GM23338 (cell line): ENCODE results near the gene ABCC1. TPM values are rescaled to one million over a fixed set of nuclear protein-coding genes. Genes with fewer than 3 reads are reported as not detected.
"Not testable (repeated sequence)": the region's sequence is repeated elsewhere in the genome, so short reads cannot be mapped to it uniquely, and the experiment has no call there.

Source experiments
- ATAC-seq: fragments of 200-7000 bp; cut with Tn5 transposase; 3 replicates; pipeline ENCODE4 v1.9.1; 2020
- DNase-seq: peaks from one replicate; pipeline ENCODE4 v3.0.0-alpha.2; 2015; ENCODE audit warnings: low spot score
- H2AFZ ChIP-seq: fragments of 200-600 bp; sonication (generic); 2 replicates; pipeline ENCODE4 v1.8.0; 2016; ENCODE audit warnings: antibody characterized with exemption, mild to moderate bottlenecking, moderate library complexity
- H3F3A ChIP-seq: fragments of 200-600 bp; sonication (generic); replicated peaks from 2 replicates; pipeline ENCODE4 v1.8.0; 2017; ENCODE audit warnings: antibody characterized with exemption, mixed run types, low read depth
- H3K27ac ChIP-seq: fragments of 200-600 bp; sonication (generic); 2 replicates; pipeline ENCODE4 v1.6.1; 2016; ENCODE audit warnings: low read depth
- H3K27me3 ChIP-seq: fragments of 200-600 bp; sonication (generic); 2 replicates; pipeline ENCODE4 v1.8.0; 2016; ENCODE audit warnings: mild to moderate bottlenecking, mixed run types, moderate library complexity; ENCODE audit not compliant: insufficient read depth
- H3K36me3 ChIP-seq: fragments of 200-600 bp; sonication (generic); 2 replicates; pipeline ENCODE4 v1.8.0; 2016; ENCODE audit warnings: mild to moderate bottlenecking; ENCODE audit not compliant: insufficient read depth
- H3K4me1 ChIP-seq: fragments of 200-600 bp; sonication (generic); 2 replicates; pipeline ENCODE4 v1.8.0; 2016; ENCODE audit warnings: mild to moderate bottlenecking, moderate library complexity; ENCODE audit not compliant: insufficient read depth
- H3K4me2 ChIP-seq: fragments of 200-600 bp; sonication (generic); 2 replicates; pipeline ENCODE4 v1.7.1; 2017; ENCODE audit warnings: mixed run types
- H3K4me3 ChIP-seq: fragments of 200-600 bp; sonication (generic); 2 replicates; pipeline ENCODE4 v1.6.1; 2016; ENCODE audit warnings: mixed run types
- H3K79me2 ChIP-seq: fragments of 200-600 bp; sonication (generic); replicated peaks from 2 replicates; pipeline ENCODE4 v1.8.0; 2017; ENCODE audit warnings: mild to moderate bottlenecking; ENCODE audit not compliant: insufficient read depth
- H3K9me2 ChIP-seq: fragments of 200-600 bp; sonication (generic); 2 replicates; pipeline ENCODE4 v1.8.0; 2017; ENCODE audit not compliant: insufficient read depth
- H4K20me1 ChIP-seq: fragments of 200-600 bp; sonication (generic); replicated peaks from 2 replicates; pipeline ENCODE4 v1.8.0; 2017; ENCODE audit warnings: mild to moderate bottlenecking; ENCODE audit not compliant: insufficient read depth
- H3K27ac Mint-ChIP-seq: 2 replicates; pipeline ENCODE4 v1.8.0; 2020; ENCODE audit warnings: inconsistent platforms, mild to moderate bottlenecking, moderate library complexity, mixed read lengths
- H3K27me3 Mint-ChIP-seq: 3 replicates; pipeline ENCODE4 v1.8.0; 2022; ENCODE audit warnings: low read depth, mild to moderate bottlenecking, moderate library complexity, mixed read lengths, inconsistent platforms; ENCODE audit not compliant: insufficient read depth, poor library complexity
- H3K36me3 Mint-ChIP-seq: 3 replicates; pipeline ENCODE4 v1.8.0; 2021; ENCODE audit warnings: low read depth, mild to moderate bottlenecking, inconsistent platforms, moderate library complexity, mixed read lengths
- H3K4me1 Mint-ChIP-seq: 3 replicates; pipeline ENCODE4 v1.8.0; 2020; ENCODE audit warnings: mild to moderate bottlenecking, inconsistent platforms, mixed read lengths
- H3K4me3 Mint-ChIP-seq: 3 replicates; pipeline ENCODE4 v1.8.0; 2021; ENCODE audit warnings: moderate library complexity, mild to moderate bottlenecking, inconsistent platforms, mixed read lengths
- H3K9me3 Mint-ChIP-seq: 3 replicates; pipeline ENCODE4 v1.8.0; 2020; ENCODE audit warnings: moderate library complexity, mild to moderate bottlenecking, inconsistent platforms, mixed read lengths
- CREB1 ChIP-seq: fragments of 250-450 bp; sonication (Bioruptor Pico); IDR thresholded peaks from 2 replicates; pipeline ENCODE4 v1.5.0; 2020; ENCODE audit warnings: low read depth, mild to moderate bottlenecking, moderate library complexity
- CTCF ChIP-seq, 2 experiments: fragments of 200-600 bp in 1 of 2; sonication (generic) in 1 of 2; conservative IDR thresholded peaks; 2 replicates each; pipeline versions ENCODE4 v1.5.1 to v1.6.1; 2016 to 2017; ENCODE audit warnings: antibody characterized with exemption in 2 of 2, low read depth in 2 of 2, mild to moderate bottlenecking in 2 of 2, moderate library complexity in 1 of 2
- EZH2 ChIP-seq: fragments of 200-600 bp; sonication (generic); IDR thresholded peaks from one replicate; pipeline ENCODE4 v1.8.0; 2017; ENCODE audit warnings: antibody characterized with exemption, mild to moderate bottlenecking, low read depth; ENCODE audit not compliant: unreplicated experiment
- EZH2phosphoT487 ChIP-seq: fragments of 200-600 bp; sonication (generic); IDR thresholded peaks from one replicate; pipeline ENCODE4 v1.8.1; 2018; ENCODE audit warnings: antibody characterized with exemption; ENCODE audit not compliant: unreplicated experiment
- JUNB ChIP-seq: IDR thresholded peaks from one replicate; pipeline ENCODE4 v1.6.1; 2016; ENCODE audit warnings: antibody characterized with exemption; ENCODE audit not compliant: unreplicated experiment
- NANOG ChIP-seq: IDR thresholded peaks from 2 replicates; pipeline ENCODE4 v1.6.1; 2016; ENCODE audit warnings: antibody characterized with exemption, borderline replicate concordance
- POLR2AphosphoS5 ChIP-seq: IDR thresholded peaks from 2 replicates; pipeline ENCODE4 v1.6.1; 2016; ENCODE audit warnings: antibody characterized with exemption, low read depth
- REST ChIP-seq: IDR thresholded peaks from one replicate; pipeline ENCODE4 v1.6.1; 2018; ENCODE audit warnings: antibody characterized with exemption; ENCODE audit not compliant: unreplicated experiment
- STAT1 ChIP-seq: IDR thresholded peaks from one replicate; pipeline ENCODE4 v1.6.1; 2016; ENCODE audit warnings: antibody characterized with exemption; ENCODE audit not compliant: unreplicated experiment
- ZNF114 ChIP-seq: fragments of 250-450 bp; sonication (Bioruptor Pico); IDR thresholded peaks from 2 replicates; pipeline ENCODE4 v1.5.0; 2020; ENCODE audit warnings: mild to moderate bottlenecking, moderate library complexity
- ZNF331 ChIP-seq: fragments of 250-450 bp; sonication (Bioruptor Pico); IDR thresholded peaks from 2 replicates; pipeline ENCODE4 v1.5.0; 2020; ENCODE audit warnings: low read depth, mild to moderate bottlenecking, moderate library complexity
- polyA plus RNA-seq: library from polyadenylated mRNA; unstranded; fragments of >200 nt; fragmentation: Nextera tagmentation; extraction: Ambion mirVana; gene quantifications from 2 replicates; pipeline ENCODE4 v1.2.1, GENCODE V29; 2016
- total RNA-seq: library from RNA; depleted of rRNA; stranded (reverse); fragments of >200 nt; shearing (Covaris generic); gene quantifications from 2 replicates; pipeline ENCODE4 v1.2.3, GENCODE V29; 2014
- TF ChIP-seq, protein P1 (sequence below): IDR thresholded peaks from 2 replicates; pipeline ENCODE4 v1.6.1; 2016; ENCODE audit warnings: antibody characterized with exemption

Gene ABCC1
- total and polyA plus RNA-seq, 2 experiments from 2014 or later: 11.0 to 46.6 TPM

GRCh38 chr16:16161840-16162239, 212.4 kb downstream of the ABCC1 start:
- H3K4me2 ChIP-seq, ATAC-seq, H3K27ac Mint-ChIP-seq, H3K27ac ChIP-seq, H4K20me1 ChIP-seq, H3K9me2 ChIP-seq, H3F3A ChIP-seq, H3K4me1 ChIP-seq, H3K27me3 ChIP-seq, H2AFZ ChIP-seq, H3K79me2 ChIP-seq, H3K36me3 ChIP-seq, H3K4me3 ChIP-seq, H3K4me1 Mint-ChIP-seq, H3K4me3 Mint-ChIP-seq, DNase-seq: not testable (repeated sequence)
- peaks cover 51% of the 10 kb centered on the region for H3K9me3 Mint-ChIP-seq
- peaks cover 17% of the 10 kb centered on the region for H3K36me3 Mint-ChIP-seq
- H3K27me3 Mint-ChIP-seq: peaks cover 11% of the 10 kb centered on the region

DNA sequence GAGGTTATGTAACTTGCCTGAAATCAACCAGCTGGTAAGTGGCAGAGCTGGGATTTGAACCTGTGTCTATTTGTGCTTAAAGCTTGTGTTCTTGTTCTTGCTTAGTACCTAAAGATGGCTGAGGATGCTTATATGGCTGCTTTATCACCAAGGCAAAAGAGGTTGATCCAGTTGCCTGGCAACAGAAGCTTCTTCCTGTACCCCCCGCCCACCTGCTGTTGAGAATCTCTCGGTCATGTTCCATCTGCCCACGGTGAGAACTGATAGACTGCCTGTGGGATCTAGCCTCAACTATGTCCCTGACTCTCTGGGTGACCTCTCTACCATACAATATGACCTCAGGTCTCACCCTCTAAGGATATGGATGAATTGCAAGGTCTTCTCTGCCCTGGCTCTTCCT, 213.2 kb downstream of the ABCC1 start:
- Mint-ChIP-seq H3K4me3 (no peak overlapping the region), H3K4me1 (no peaks in the 10 kb centered on the region), H3K27me3 (peaks cover 11% of the 10 kb centered on the region), H3K9me3 (peaks cover 44% of the 10 kb centered on the region), H3K27ac (no peak overlapping the region), H3K36me3 (peaks cover 17% of the 10 kb centered on the region)
- no peak overlapping the region for H3K4me3 ChIP-seq
- H3K27me3 ChIP-seq: no peaks in the 10 kb centered on the region
- ATAC-seq (no peak), DNase-seq (no peak)
- H3K79me2 ChIP-seq: no peaks in the 10 kb centered on the region
- no peaks in the 10 kb centered on the region for H3K4me1 ChIP-seq
- H3K36me3 ChIP-seq: no peaks in the 10 kb centered on the region
- TF ChIP-seq JUNB (no peak), ZNF331 (CRISPR knock-in tag) (no peak), POLR2AphosphoS5 (no peak), CTCF (conservative IDR thresholded peaks at IDR 0.05; ENCODE audit: low read depth in 2 of 2) (no peak), EZH2phosphoT487 (no peak), EZH2 (no peak), ZNF114 (CRISPR knock-in tag) (no peak), NANOG (no peak), STAT1 (no peak), REST (no peak), CREB1 (CRISPR knock-in tag) (no peak)
- TF ChIP-seq, protein P1, sequence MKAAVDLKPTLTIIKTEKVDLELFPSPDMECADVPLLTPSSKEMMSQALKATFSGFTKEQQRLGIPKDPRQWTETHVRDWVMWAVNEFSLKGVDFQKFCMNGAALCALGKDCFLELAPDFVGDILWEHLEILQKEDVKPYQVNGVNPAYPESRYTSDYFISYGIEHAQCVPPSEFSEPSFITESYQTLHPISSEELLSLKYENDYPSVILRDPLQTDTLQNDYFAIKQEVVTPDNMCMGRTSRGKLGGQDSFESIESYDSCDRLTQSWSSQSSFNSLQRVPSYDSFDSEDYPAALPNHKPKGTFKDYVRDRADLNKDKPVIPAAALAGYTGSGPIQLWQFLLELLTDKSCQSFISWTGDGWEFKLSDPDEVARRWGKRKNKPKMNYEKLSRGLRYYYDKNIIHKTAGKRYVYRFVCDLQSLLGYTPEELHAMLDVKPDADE: no peak
- no peak overlapping the region for H2AFZ ChIP-seq
- no peaks in the 10 kb centered on the region for H4K20me1 ChIP-seq
- no peaks in the 10 kb centered on the region for H3F3A ChIP-seq
- H3K27ac ChIP-seq: no peak overlapping the region
- no peaks in the 10 kb centered on the region; the same call in 1 of the 2 replicates for H3K9me2 ChIP-seq
- no peak overlapping the region for H3K4me2 ChIP-seq
